Measurements from ENCODE around the gene SMG7.

Gene SMG7

GRCh38 chr1:183508694-183509093, 36.4 kb downstream of the SMG7 start:
- no peak for DNase-seq (ENCODE audit: low read depth in 1 of 2, low spot score in 1 of 2)

- DNase-seq (ENCODE audit: low read depth in 1 of 2, low spot score in 1 of 2), result no peak
Observed at GRCh38 chr1:183512450-183512849, 40.2 kb downstream of the SMG7 start.

- no peak for DNase-seq (ENCODE audit: low read depth in 1 of 2, low spot score in 1 of 2)
Observed at GRCh38 chr1:183514235-183514634, 41.9 kb downstream of the SMG7 start.

GRCh38 chr1:183515002-183515689, 42.8 kb downstream of the SMG7 start:
- DNase-seq (ENCODE audit: low read depth in 1 of 2, low spot score in 1 of 2), result no peak

- DNase-seq (ENCODE audit: low read depth in 1 of 2, low spot score in 1 of 2), result no peak
Observed at GRCh38 chr1:183516725-183517124, 44.4 kb downstream of the SMG7 start.

GRCh38 chr1:183517401-183517800, 45.1 kb downstream of the SMG7 start:
- no peak for DNase-seq (ENCODE audit: low read depth in 1 of 2, low spot score in 1 of 2)

GRCh38 chr1:183520379-183520778, 48.1 kb downstream of the SMG7 start:
- no peak for DNase-seq (ENCODE audit: low read depth in 1 of 2, low spot score in 1 of 2)

GRCh38 chr1:183522104-183522503, 49.8 kb downstream of the SMG7 start:
- DNase-seq (ENCODE audit: low read depth in 1 of 2, low spot score in 1 of 2), result no peak

DNA sequence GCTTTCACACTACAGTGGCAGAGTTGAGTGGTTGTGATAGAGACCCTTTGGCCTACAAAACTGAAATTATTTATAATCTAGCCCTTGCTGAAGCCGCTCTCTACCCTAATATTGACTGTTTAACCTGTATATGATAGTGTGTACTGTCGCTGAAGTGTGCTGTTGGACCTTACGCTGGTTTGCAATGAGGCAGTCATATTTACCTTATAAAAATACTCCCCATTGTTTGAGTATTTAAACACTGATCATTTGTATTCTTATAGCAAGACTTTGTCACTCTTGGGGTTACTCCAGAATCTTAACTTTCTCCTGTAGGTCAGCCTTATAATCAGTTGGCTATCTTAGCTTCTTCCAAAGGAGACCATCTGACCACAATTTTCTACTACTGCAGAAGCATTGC, 56.3 kb downstream of the SMG7 start:
- DNase-seq (ENCODE audit: low read depth in 1 of 2, low spot score in 1 of 2), result no peak

- no peak for DNase-seq (ENCODE audit: low read depth in 1 of 2, low spot score in 1 of 2)
Observed at GRCh38 chr1:183533617-183534174, 61.4 kb downstream of the SMG7 start.

- no peak for DNase-seq (ENCODE audit: low read depth in 1 of 2, low spot score in 1 of 2)
Observed at GRCh38 chr1:183537405-183537804, 65.1 kb downstream of the SMG7 start.

DNA sequence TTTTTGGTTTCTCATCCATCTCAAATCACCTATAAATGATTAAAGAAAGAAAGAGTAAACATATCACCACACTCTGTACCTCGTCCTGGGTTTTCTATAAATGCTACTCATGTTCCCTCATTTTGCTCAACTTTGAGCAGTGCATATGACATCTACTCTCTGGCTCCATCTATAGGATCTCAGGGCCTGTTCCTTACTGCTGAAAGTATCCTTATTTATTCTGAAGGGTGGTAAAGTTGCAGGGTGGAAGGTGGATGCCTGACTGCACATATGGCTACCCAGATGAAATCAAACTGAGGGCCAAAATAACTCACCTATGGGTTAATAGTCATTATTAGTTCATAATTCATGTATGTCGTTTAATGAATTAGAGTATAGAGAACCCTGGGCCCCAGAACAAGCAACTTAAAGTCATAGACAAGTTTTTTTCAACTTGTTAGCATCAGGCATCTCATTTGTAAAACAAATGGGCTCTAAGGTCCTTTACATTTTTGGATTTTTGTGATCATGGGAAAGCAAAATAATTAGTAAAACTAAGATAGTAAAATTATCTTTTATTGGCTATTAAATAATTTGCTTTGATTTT, 71.4 kb downstream of the SMG7 start:
- no peak for DNase-seq (ENCODE audit: low read depth in 1 of 2, low spot score in 1 of 2)

DNA sequence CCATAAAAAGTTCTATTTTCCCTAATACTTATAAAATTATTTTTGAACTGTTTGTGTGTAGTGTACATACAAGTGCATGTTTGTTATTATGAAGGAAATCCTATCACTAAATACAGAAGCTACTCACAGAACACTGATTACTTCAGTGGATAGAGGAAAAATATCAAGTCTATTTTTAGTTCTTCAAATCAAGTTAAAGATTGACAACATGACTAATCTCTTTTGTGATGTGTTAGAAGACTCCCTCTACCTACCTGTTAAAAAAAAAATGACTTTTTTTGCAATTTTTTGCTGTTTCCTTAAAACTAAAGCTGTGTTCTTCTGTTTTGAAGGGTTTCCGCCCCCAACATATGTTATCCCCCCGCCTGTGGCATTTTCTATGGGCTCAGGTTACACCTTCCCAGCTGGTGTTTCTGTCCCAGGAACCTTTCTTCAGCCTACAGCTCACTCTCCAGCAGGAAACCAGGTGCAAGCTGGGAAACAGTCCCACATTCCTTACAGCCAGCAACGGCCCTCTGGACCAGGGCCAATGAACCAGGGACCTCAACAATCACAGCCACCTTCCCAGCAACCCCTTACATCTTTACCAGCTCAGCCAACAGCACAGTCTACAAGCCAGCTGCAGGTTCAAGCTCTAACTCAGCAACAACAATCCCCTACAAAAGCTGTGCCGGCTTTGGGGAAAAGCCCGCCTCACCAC, 72.4 kb downstream of the SMG7 start:
- no peak for DNase-seq (ENCODE audit: low read depth in 1 of 2, low spot score in 1 of 2)

DNA sequence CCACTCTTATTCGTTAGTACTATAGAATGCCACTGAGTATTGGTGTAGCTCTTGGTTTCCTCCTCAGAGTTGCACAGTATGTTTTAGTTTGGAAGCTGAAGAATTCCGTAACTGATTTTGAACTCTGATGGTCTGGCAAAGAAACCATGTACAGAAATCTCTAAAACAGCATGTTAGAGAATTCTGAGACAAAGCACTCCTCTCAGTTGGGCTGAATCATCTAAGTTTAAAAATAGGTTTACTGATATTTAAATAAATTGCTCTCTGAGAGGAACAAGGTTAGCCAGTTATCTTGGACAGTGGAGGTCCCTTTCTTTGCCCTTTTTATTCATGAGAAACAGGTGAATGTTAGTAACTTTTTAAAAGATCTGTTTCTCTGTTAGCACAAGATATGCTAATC, 74.1 kb downstream of the SMG7 start:
- no peak for DNase-seq (ENCODE audit: low read depth in 1 of 2, low spot score in 1 of 2)

GRCh38 chr1:183548116-183548515, 75.8 kb downstream of the SMG7 start:
- DNase-seq (ENCODE audit: low read depth in 1 of 2, low spot score in 1 of 2), result no peak

GRCh38 chr1:183550915-183551314, 78.6 kb downstream of the SMG7 start:
- DNase-seq (ENCODE audit: low read depth in 1 of 2, low spot score in 1 of 2), result no peak

- DNase-seq (ENCODE audit: low read depth in 1 of 2, low spot score in 1 of 2), result no peak
Observed at GRCh38 chr1:183551924-183552323, 79.6 kb downstream of the SMG7 start.

DNA sequence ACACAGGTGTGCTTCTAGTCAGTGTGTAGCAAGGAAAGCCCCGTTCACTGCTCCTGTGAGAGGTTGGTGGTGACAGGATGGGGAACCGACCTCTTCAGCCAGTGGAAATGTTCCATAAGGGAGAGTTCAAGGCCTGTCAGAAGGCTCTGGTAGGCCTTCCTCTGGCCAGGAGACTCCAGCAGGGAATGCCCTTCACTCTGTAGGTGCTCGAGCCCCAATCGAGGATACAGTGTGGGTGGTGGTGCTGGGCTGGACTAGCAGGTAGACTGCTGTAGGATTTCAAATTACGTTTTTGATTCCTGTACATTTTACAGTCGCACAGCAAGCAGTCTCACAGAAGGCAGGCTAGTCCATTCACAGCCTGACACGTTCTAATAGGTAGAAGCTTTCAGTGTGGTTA, 80.1 kb downstream of the SMG7 start:
- DNase-seq (ENCODE audit: low read depth in 1 of 2, low spot score in 1 of 2), result no peak

- no peak for DNase-seq (ENCODE audit: low read depth in 1 of 2, low spot score in 1 of 2)
Observed at GRCh38 chr1:183552891-183553290, 80.6 kb downstream of the SMG7 start.

GRCh38 chr1:183553331-183553730, 81.0 kb downstream of the SMG7 start:
- no peak for DNase-seq (ENCODE audit: low read depth in 1 of 2, low spot score in 1 of 2)

- no peak for DNase-seq (ENCODE audit: low read depth in 1 of 2, low spot score in 1 of 2)
Observed at GRCh38 chr1:183553764-183554163, 81.5 kb downstream of the SMG7 start.

GRCh38 chr1:183554577-183554976, 82.3 kb downstream of the SMG7 start:
- DNase-seq (ENCODE audit: low read depth in 1 of 2, low spot score in 1 of 2), result no peak

Measured in activated T-helper 1 cell treated with anti-CD3 and anti-CD28 coated beads, Interleukin-2, amount 50 U/mL, for 16 hours (primary cell).